ENCODE data around the gene IMPDH1.
A peak's percentile ranks its signal among the peaks of the same experiment; 100 is the strongest.

IMPDH1 gene

DNA sequence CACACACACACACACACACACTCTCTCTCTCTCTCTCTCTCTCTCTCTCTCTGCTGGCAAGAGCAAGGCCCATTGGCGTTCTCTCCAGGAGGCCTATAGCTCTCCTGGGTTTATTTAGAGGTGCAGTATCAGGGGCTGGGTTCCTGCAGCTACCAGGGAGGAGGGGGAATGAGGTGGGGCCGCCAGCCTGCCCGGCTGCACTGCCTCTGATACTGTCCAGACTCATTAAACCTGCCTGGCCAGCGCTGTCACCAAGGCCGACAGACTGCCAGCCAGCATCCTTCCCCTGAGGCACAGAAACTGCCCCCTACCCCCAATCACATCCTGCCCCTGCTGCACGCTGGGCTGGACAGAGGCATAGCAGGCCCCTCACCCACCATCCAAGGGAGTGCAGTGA is 52.6 kb downstream of the IMPDH1 start:
- no peak for DNase-seq

DNA sequence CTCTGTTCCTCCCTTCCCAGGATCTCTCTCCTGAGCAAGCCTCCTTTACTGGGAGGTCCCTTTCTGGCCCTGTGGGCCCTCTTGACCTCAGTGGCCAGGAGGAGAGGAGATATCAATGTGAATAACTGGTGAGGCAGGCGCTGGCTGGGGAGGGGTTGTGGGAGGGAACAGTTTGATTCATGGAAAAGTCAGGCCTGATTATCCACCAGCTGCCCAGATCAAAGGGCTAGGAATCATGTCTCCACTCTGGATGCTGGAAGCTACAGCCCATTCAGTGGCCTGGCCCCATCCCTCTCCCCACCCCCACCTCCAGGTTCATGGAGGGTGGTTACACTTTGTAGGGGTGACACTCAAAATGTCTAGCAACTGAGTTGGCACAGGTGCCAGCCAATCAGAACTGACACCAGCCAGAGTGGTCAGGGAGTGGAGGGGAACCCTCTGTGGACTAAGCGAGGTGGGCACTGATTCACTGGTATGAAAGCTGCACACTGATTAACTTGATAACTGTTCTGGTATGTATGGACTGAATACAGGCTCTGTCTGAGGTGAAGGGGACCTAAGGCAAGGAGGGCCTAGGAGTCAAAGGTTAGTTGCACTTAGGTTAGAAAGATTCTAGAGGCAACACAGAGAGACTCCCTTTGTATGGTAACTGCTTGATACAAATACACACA is 53.1 kb downstream of the IMPDH1 start:
- no peak for DNase-seq

DNA sequence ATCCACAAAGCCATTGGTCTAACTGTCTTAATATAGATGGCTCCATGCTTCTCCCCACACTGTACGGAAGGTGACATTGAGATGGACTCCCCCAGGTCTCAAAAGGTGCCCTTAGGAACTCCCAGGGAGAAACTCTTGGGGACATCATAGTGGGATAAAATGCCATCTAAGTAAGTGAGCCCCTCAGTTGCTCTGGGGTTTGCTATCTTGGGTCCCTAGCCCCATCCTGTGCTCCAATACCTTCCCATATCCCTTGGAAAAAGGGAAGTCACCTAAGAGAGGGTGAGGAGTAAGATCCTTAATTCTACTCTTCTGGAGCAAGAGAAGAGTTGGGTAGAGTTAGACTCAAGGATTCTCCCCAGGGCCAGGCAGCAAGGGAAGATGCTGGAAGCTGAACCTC is 56.2 kb downstream of the IMPDH1 start:
- DNase-seq: no peak

DNA sequence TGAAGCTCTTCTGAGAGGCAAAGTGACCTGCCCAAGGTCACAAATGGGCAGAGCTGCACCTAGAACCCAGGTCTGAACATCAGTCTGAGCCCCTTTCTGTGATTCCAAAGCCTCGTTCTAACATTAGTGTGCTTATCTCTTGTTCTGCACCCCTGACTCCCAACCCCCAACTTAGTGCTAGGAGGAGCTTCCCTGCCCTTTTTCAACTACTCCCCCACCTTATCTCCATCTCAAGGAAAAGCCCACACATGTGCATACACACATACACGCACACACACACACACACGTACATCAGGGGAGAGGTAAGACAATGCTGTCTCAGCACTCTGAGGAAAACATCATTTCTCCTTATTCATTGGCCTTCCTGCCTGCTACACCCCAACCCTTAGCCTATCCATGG is 56.6 kb downstream of the IMPDH1 start:
- DNase-seq: no peak

DNA sequence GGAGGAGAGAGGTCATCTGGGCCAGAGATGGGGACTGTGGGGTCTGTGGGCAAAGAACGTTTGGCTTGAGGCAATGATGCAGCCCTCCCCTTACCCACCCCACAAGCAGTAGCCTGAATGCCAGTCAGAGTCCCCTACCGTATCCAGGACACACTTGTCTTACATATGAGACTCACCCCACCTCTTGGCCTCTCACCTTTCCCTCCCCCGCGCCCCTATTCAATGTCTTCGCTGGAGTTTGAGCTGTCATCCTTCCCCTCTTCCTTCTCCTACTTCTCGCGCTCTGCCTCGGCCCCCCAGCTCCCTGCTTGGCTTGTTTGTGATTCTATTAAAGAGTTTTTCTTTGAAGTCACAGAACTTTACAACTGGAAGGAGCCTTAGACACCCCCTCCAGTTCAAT is 57.1 kb downstream of the IMPDH1 start:
- DNase-seq: no peak

DNA sequence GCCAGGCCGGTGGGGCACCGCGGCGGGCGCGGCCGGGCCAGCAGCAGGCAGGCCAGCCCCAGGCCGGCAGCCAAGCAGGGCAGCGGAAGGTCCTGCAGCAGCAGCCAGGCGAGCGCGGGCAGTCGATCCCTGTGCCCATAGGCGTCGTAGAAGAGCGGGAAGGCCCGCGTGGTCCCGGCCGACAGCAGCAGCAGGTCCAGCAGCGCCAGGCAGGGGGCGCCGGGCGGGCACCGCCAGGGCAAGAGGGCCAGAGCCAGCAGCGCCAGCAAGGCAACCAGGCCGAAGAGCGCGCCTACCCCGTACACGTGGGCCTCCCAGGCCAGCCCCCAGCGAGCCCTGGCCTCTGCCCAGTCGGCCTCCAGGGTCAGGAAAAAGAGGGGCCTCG is 57.6 kb downstream of the IMPDH1 start:
- DNase-seq: peak; percentile 19

DNA sequence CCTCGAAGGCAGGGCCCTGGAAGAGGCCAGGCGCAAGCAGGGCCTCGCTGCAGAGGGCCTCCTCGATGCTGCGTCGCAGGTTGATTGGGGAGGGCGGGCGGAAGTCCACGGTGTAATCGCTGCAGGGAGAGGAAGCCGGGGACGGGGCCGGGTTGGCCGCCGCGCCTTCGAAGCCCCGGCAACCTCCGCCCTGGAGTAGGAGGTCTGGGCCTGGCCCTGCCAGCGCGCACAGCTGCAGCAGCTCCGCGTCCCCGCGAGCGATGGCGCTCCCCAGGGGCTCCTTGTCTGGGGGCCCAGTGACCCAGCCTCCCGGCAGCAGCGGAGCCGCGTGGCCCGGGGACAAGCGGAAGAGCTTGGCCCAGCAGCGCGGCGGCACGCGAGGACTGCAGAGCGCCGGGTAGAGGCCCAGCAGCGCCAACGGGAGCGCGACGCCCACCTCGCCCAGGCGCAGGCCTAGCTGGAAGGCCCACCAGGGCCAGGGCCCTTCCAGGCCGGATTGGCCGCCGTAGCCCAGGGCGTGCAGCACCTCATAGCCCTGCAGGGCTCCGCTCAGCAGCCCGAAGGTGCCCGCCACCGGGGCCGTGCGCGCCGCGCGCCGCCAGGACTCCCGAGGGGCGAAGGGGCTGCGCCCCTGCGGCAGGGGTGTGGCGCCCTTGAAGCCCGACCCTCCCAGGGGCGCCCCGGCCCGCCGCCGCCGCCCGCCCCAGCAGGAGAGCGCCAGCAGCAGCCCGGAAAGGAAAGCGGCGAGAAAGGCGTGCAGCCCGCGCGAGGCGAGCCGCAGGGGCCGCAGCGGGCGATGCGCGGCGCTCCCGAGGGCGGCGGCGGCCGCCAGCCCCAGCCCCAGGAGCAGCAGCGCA is 58.3 kb downstream of the IMPDH1 start:
- DNase-seq: no peak

DNA sequence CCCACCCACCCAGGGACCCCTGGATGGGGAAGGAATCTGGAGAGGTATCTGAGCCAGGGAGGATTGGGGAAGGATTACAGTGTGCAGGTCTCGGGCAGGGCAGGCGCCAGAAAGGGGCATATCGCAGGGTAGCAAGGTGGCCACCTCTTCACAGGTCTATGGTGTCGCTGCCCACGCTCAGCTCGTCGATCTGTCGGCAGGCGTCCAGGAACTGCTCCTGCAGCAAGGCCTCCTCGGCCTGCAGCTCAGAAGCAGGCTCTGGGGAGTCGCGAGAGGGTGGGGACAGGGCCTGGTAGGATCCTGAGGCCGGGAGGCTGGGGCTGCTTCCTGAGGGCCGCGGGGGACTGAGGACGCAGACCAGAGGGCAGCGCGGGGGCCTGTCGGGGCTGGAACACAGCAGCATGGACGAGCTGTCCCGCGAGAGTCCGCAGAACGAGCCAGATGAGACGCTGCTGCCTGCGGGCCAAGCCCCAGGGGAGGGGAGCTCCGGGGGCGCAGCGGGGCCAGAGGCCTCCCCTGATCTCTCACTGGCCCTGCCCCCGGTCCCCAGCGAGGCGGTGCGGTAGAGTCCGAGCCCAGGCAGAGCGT is 59.0 kb downstream of the IMPDH1 start:
- no peak for DNase-seq

DNA sequence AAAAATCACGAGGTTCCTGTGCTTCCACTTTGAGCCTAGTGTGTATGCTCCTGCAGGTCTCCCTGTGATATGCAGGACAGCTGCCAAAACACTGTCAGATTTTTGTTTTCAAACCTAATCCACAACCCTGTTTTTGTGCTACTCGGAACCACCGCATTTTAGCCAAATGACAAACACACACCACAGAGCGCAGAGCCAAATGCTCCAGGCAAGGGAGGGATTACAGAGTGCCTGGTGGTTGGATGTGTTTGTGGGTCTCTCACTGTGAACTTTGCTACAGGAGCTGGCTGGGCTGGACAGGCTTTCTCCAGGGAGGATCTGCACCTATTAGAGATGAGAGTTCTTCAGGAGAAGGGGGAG is 60.3 kb downstream of the IMPDH1 start:
- DNase-seq: no peak

DNA sequence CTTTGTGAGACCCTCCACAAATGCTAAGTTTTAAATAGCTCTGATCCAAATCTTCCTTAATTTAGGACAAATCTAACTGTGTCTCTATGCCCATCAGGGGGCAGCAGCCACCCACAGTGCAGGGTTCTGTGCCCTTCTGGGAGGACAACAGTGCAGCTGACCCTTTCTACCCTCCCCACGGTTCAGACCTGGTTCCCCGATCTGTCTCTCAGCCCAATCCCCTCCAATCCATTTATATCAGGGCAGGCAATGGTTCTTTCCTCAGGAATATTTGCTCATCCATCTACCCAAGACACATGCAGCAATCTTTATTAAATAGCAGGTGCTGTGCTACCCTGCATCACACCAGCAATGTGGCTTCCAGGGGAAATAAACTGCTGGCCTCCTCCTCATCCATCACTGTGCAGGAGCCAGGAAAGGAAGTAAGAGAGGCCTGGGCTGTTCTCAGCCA is 62.1 kb downstream of the IMPDH1 start:
- peak; percentile 49 for DNase-seq

DNA sequence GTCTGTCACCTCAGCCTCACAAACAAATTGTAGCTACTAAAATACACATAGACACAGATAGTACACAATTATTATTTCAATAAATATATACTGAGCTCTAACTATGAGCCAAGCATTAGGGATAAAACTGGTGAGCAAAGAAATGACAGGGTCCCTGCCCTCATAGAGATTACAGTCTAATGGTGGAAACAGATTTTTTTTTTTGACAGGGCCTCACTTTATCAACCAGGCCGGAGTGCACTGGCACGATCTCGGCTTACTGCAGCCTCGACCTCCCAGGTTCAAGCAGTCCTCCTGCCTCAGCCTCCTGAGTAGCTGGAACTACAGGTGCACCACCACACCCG is 65.4 kb downstream of the IMPDH1 start:
- no peak for DNase-seq

DNA sequence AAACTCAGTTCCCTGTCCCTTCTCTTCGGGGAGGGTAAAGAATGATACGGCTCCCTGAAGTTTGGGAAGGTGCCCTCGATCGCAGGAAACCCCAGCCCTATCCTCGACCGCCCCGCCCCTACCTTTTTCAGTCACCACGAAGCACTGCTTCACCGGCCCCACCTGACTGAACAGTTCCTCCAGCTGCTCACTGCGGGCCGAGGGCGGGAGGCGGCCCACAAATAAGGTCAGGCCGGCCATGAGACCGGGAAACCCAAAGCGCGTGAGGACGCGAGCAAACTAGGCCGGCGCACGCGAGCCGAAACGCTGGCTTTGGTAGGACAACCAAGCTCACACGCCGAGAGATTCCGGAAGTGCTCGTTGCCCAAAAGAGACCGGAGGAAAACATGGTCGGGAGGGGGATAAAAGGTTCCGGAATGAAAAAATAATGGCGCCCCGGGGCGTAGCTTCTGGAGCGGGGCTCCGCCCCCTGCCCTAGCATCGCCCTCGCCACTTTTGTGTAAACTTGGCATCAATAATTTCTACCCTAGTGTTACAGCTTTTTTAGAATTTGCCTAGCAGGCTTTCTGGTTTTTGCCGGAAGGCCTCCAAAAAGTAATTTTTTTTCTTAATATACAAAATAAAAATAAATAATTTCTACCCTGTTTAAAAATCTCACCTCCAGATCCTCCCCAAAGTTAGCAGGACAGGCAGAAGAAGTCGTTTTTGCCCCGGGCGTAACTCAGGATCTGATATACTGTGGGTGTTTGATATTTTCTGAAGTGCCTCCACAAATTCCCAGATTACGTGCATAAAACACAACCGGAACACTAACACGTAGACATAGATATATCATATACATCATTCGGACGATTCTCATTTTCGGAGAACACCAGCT is 66.0 kb downstream of the IMPDH1 start, which contains the start of gene RBM28:
Gene RBM28, minus strand, starts transcription at position 355 of the 877 bp plus-strand sequence. Its CDS starts 115 bp downstream, at position 240.
- peak; percentile 87 for DNase-seq
